GM18505 (cell line): Measurements from ENCODE around the gene CTDNEP1.

ENCODE experiments used
- ATAC-seq: cut with Tn5 transposase; IDR thresholded peaks from one replicate; pipeline ENCODE4 v1.9.1; 2021; ENCODE audit not compliant: unreplicated experiment
- POLR2A ChIP-seq: IDR thresholded peaks from 4 replicates; pipeline ENCODE4 v1.6.1; 2011; ENCODE audit warnings: borderline replicate concordance; ENCODE audit not compliant: insufficient read depth, insufficient read length; ENCODE audit errors: extremely low read depth

Gene CTDNEP1

GRCh38 chr17:7283471-7284216 is 32.1 kb upstream of the CTDNEP1 start:
- no peak for ATAC-seq
- TF ChIP-seq POLR2A, result no peak

DNA sequence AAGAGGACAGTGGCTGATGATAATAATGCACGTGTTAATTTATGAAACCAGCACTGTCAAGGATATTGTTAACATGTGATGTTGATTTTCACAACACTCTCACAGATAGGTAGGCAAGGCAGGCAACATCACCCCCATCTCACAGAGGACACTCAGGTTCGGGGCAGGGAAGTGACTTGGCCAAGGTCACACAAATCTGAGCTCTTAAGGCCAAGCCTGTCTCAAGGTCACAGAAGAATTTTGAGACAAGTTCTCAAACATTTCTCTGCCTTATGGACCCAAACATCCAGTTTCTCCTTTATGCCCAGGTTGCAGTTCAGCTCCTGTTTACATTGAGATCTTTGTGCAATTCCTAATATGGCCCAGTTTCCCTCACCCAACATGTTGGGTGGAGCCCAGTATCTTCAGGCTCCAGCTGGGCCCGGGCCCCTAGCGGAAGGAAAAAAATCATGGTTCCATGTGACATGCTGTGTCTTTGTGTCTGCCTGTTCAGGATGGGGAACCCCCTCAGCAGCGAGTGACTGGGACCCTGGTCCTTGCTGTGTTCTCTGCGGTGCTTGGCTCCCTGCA is 31.3 kb upstream of the CTDNEP1 start:
- TF ChIP-seq POLR2A, result no peak
- no peak for ATAC-seq

GRCh38 chr17:7281953-7282751 is 30.6 kb upstream of the CTDNEP1 start:
- TF ChIP-seq POLR2A, result no peak
- no peak for ATAC-seq

DNA sequence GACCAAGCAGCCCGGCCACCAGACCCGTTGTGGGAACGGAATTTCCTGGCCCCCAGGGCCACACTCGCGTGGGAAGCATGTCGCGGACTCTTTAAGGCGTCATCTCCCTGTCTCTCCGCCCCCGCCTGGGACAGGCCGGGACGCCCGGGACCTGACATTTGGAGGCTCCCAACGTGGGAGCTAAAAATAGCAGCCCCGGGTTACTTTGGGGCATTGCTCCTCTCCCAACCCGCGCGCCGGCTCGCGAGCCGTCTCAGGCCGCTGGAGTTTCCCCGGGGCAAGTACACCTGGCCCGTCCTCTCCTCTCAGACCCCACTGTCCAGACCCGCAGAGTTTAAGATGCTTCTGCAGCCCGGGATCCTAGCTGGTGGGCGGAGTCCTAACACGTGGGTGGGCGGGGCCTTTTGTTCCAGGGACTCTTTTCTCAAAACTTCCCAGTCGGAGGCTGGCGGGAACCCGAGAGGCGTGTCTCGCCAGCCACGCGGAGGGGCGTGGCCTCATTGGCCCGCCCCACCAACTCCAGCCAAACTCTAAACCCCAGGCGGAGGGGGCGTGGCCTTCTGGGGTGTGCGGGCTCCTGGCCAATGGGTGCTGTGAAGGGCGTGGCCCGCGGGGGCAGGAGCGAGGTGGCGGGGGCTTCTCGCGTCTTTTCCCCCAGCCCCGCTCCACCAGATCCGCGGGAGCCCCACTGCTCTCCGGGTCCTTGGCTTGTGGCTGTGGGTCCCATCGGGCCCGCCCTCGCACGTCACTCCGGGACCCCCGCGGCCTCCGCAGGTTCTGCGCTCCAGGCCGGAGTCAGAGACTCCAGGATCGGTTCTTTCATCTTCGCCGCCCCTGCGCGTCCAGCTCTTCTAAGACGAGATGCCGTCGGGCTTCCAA is 29.8 kb upstream of the CTDNEP1 start, which contains the start of gene SLC2A4:
Gene SLC2A4 (plus strand): TSS at position 645 of the 879 bp plus-strand sequence. CDS start 217 bp downstream, at position 862.
- ATAC-seq, result peak; percentile 49
- TF ChIP-seq POLR2A, result no peak

DNA sequence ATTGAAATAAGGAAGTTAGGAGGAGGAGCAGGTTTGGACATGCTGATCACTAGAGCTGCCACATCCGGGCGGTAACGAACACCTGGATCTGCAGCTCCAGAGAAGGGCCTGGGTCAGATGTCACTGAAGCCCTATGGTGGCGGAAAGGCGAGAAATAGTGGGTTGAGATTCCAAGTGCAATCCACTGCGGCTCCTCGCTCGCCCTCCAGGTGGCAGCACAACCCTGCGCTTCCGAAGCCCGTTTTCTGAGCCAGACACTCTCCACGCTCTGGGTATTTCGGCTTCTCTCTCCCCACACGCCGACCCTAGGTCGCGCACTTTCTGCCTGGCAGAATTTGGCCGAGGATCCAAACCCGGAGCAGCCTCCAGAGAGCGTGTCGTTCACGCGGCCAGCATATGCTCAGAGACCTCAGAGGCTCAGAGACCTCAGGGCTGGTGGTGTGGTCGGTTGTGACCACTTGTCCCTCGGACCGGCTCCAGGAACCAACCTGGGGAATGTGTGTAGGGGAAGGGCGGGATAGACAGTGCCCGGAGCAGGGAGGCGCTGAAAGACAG is 29.1 kb upstream of the CTDNEP1 start:
- TF ChIP-seq POLR2A, result no peak
- ATAC-seq, result peak; percentile 50

- ATAC-seq, result no peak
Observed at GRCh38 chr17:7279448-7279847, 27.9 kb upstream of the CTDNEP1 start.

GRCh38 chr17:7266784-7267183 is 15.2 kb upstream of the CTDNEP1 start:
- TF ChIP-seq POLR2A, result no peak
- ATAC-seq, result no peak

More at GRCh38 chr17:7279448-7279847, 27.9 kb upstream of the CTDNEP1 start:
- no peak for TF ChIP-seq POLR2A

GRCh38 chr17:7263801-7264078 is 12.2 kb upstream of the CTDNEP1 start:
- ATAC-seq, result no peak
- TF ChIP-seq POLR2A, result no peak

- TF ChIP-seq POLR2A, result no peak
- no peak for ATAC-seq
Observed at GRCh38 chr17:7262935-7263800, 11.6 kb upstream of the CTDNEP1 start.

DNA sequence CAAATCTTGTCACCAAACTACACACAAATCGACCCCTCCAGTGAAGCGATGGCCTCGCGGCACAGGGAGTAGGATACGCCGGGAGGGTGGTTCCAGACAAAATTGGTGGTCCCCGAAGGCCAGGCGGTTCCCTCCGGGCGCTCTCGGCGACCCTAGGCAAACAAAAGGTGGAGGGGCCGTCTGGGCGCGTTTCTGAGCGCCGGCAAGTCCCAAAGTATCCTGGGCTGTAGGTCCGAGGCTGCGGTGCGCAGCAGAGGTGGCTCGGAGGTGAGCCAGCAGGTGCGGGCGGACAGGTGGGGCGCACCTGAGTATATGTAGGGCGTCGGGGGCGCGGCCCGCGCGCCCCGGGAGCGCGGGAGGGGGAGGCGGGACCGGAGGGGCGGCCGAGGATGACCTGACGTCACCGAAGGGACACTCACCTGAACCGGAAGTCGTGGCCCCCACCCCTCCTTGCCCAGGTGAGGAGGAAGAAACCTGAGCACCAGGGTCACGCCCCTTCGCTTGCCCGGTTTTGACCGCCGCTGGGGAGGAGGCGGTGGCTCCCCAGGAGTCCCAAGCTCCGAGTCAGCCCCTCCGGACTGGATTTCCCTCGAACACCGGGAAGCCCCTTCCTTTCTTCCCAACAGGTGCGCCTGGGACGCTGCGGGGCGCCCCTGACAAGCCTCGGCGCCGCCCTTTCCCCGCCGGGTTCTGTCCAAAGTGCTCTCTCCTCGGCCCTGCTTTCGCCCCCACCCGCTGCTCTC is 10.8 kb upstream of the CTDNEP1 start, which contains the start of gene CLDN7:
Gene CLDN7 (minus strand): TSS at position 287 of the 743 bp plus-strand sequence. CDS start 435 bp downstream, outside the sequence.
- no peak for ATAC-seq

More for the DNA sequence above, 10.8 kb upstream of the CTDNEP1 start, which contains the start of gene CLDN7:
- TF ChIP-seq POLR2A, result no peak
